Hepatocyte (in vitro differentiated cells): Measurements from ENCODE around the gene TRMT44. TPM values are rescaled to one million over a fixed set of nuclear protein-coding genes. Genes with fewer than 3 reads are reported as not detected.
"Not testable (repeated sequence)": the region's sequence is repeated elsewhere in the genome, so short reads cannot be mapped to it uniquely, and the experiment has no call there.

Experiments
- DNase-seq: peaks from one replicate; pipeline ENCODE4 v3.0.0-alpha.2; 2016; ENCODE audit warnings: low spot score
- H2AFZ ChIP-seq: fragments of 200-600 bp; sonication (generic); 2 replicates; pipeline ENCODE4 v1.6.0; 2016; ENCODE audit warnings: antibody characterized with exemption, mild to moderate bottlenecking
- H3K27ac ChIP-seq: fragments of 200-600 bp; sonication (generic); 2 replicates; pipeline ENCODE4 v1.5.1; 2016; ENCODE audit warnings: mild to moderate bottlenecking
- H3K27me3 ChIP-seq: fragments of 200-600 bp; sonication (generic); 2 replicates; pipeline ENCODE4 v1.6.1; 2016
- H3K36me3 ChIP-seq: fragments of 200-600 bp; sonication (generic); replicated peaks from 2 replicates; pipeline ENCODE4 v1.5.1; 2016; ENCODE audit warnings: low read depth; ENCODE audit not compliant: insufficient read depth
- H3K4me1 ChIP-seq: fragments of 200-600 bp; sonication (generic); 2 replicates; pipeline ENCODE4 v1.5.1; 2016; ENCODE audit warnings: mild to moderate bottlenecking, moderate library complexity; ENCODE audit not compliant: insufficient read depth
- H3K4me2 ChIP-seq: fragments of 200-600 bp; sonication (generic); 2 replicates; pipeline ENCODE4 v1.6.0; 2016
- H3K4me3 ChIP-seq: fragments of 200-600 bp; sonication (generic); 2 replicates; pipeline ENCODE4 v1.5.1; 2016; ENCODE audit warnings: mild to moderate bottlenecking
- H3K79me2 ChIP-seq: fragments of 200-600 bp; sonication (generic); 2 replicates; pipeline ENCODE4 v1.6.0; 2017; ENCODE audit warnings: mild to moderate bottlenecking
- H3K9me2 ChIP-seq: fragments of 200-600 bp; sonication (generic); replicated peaks from 2 replicates; pipeline ENCODE4 v1.6.0; 2017; ENCODE audit warnings: mild to moderate bottlenecking; ENCODE audit not compliant: insufficient read depth
- H3K9me3 ChIP-seq: fragments of 200-600 bp; sonication (generic); 2 replicates; pipeline ENCODE4 v1.5.1; 2016; ENCODE audit warnings: low read depth, mild to moderate bottlenecking
- H4K20me1 ChIP-seq: fragments of 200-600 bp; sonication (generic); 2 replicates; pipeline ENCODE4 v1.6.0; 2016; ENCODE audit warnings: mild to moderate bottlenecking; ENCODE audit not compliant: insufficient read depth, poor library complexity, severe bottlenecking
- CTCF ChIP-seq: fragments of 200-600 bp; sonication (generic); IDR thresholded peaks from 2 replicates; pipeline ENCODE4 v1.5.1; 2016; ENCODE audit warnings: antibody characterized with exemption, mild to moderate bottlenecking; ENCODE audit not compliant: poor library complexity
- EZH2 ChIP-seq: fragments of 200-600 bp; sonication (generic); IDR thresholded peaks from 2 replicates; pipeline ENCODE4 v1.6.1; 2016; ENCODE audit warnings: antibody characterized with exemption, mild to moderate bottlenecking, borderline replicate concordance
- EZH2phosphoT487 ChIP-seq: fragments of 200-600 bp; sonication (generic); IDR thresholded peaks from one replicate; pipeline ENCODE4 v1.6.1; 2018; ENCODE audit warnings: antibody characterized with exemption, mild to moderate bottlenecking, low read depth, moderate library complexity; ENCODE audit not compliant: unreplicated experiment, severe bottlenecking
- whole genome bisulfite sequencing: methylation state at CpG from one replicate; pipeline ENCODE4 v1.1.6; 2016; ENCODE audit warnings: low lambda C conversion rate; ENCODE audit errors: missing lambda C conversion rate; 5-methylcytosine and 5-hydroxymethylcytosine counted together
- polyA plus RNA-seq: library from polyadenylated mRNA; unstranded; fragments of >200 nt; fragmentation: Nextera tagmentation; extraction: Ambion mirVana; gene quantifications from 2 replicates; pipeline ENCODE4 v1.2.1, GENCODE V29; 2016
- total RNA-seq: library from RNA; depleted of rRNA; stranded (reverse); fragments of >200 nt; gene quantifications from 2 replicates; pipeline ENCODE4 v1.2.3, GENCODE V29; 2014

TRMT44 gene
- total and polyA plus RNA-seq, 2 experiments from 2014 or later = 8.2 to 13.2 TPM

- H3K36me3 ChIP-seq = no peaks in the 10 kb centered on the region
- no peaks in the 10 kb centered on the region for H4K20me1 ChIP-seq
- no peak overlapping the region for H3K4me2 ChIP-seq
- TF ChIP-seq EZH2phosphoT487 (no peak), EZH2 (no peak), CTCF (no peak)
- H3K9me3 ChIP-seq = no peaks in the 10 kb centered on the region
- no peak overlapping the region for H2AFZ ChIP-seq
- no peaks in the 10 kb centered on the region for H3K9me2 ChIP-seq
- 90% methylated on average over 2 of the region's 2 CpGs for WGBS
- no peak overlapping the region for H3K4me3 ChIP-seq
- H3K79me2 ChIP-seq = peaks cover 13% of the 10 kb centered on the region
- no peak overlapping the region for H3K27ac ChIP-seq
- DNase-seq = no peak
- H3K4me1 ChIP-seq = no peaks in the 10 kb centered on the region
- no peaks in the 10 kb centered on the region for H3K27me3 ChIP-seq
Measured at GRCh38 chr4:8414377-8414776, 26.2 kb upstream of the TRMT44 start.

- TF ChIP-seq CTCF (no peak), EZH2phosphoT487 (no peak), EZH2 (no peak)
- H4K20me1 ChIP-seq = no peaks in the 10 kb centered on the region
- H3K4me2 ChIP-seq = no peak overlapping the region
Measured at GRCh38 chr4:8417071-8417614, 23.4 kb upstream of the TRMT44 start.

DNA sequence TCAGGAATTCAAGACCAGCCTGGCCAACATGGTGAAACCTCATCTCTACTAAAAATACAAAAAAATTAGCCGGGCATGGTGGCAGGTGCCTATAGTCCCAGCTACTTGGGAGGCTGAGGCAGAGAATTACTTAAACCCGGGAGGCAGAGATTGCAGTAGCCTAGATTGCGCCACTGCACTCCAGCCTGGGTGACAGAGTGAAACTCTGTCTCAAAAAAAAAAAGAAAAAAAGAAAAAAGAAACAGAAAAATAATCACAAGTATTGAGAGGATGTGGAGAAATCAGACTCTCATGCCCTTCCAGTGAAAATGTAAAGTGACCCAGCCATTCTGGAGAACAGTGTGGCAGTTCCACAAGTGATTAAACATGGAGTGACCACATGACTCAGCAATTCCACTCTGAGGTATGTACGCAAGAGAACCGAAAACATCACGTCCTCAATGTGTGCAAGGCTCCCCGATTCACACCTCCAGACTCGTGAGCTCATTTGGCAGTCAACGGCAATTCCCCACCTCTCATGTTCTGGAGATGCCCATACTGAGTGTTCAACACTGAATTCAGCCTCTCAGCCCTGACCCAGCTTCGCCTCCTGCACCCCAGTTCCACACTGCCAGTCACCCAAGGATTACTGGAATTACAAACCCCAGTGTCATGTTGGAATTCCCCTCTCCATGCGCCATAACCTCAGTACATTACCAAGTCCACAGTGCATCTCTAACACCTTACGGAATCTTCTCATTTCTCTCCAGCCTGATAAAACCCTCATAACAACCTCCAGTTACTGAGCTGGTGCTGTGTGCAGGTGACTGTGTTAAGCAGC lies 21.1 kb upstream of the TRMT44 start:
- 86% methylated on average over 12 of the region's 12 CpGs for WGBS
- Histone ChIP-seq H3K4me1 (no peaks in the 10 kb centered on the region), H3K9me3 (no peaks in the 10 kb centered on the region), H3K79me2 (peaks cover 13% of the 10 kb centered on the region), H3K27me3 (no peaks in the 10 kb centered on the region), H3K9me2 (no peaks in the 10 kb centered on the region), H4K20me1 (no peaks in the 10 kb centered on the region), H3K4me2 (no peak overlapping the region), H3K4me3 (no peak overlapping the region), H3K36me3 (no peaks in the 10 kb centered on the region), H3K27ac (no peak overlapping the region), H2AFZ (no peak overlapping the region)
- no peak for TF ChIP-seq EZH2
- no peak for TF ChIP-seq CTCF
- no peak for TF ChIP-seq EZH2phosphoT487
- DNase-seq = no peak

More at GRCh38 chr4:8417071-8417614, 23.4 kb upstream of the TRMT44 start:
- WGBS = 92% methylated on average over 11 of the region's 11 CpGs
- Histone ChIP-seq H3K4me1 (no peaks in the 10 kb centered on the region), H3K27ac (no peak overlapping the region), H3K27me3 (no peaks in the 10 kb centered on the region), H3K79me2 (peaks cover 13% of the 10 kb centered on the region), H2AFZ (no peak overlapping the region), H3K9me3 (no peaks in the 10 kb centered on the region), H3K36me3 (no peaks in the 10 kb centered on the region), H3K9me2 (no peaks in the 10 kb centered on the region), H3K4me3 (no peak overlapping the region)
- DNase-seq = no peak

- not testable (repeated sequence) for H3K4me2 ChIP-seq, DNase-seq, H3K9me2 ChIP-seq, H3K9me3 ChIP-seq, H2AFZ ChIP-seq, H3K36me3 ChIP-seq, H3K27me3 ChIP-seq, H3K4me1 ChIP-seq, H4K20me1 ChIP-seq, H3K4me3 ChIP-seq, H3K27ac ChIP-seq
- peaks cover 13% of the 10 kb centered on the region for H3K79me2 ChIP-seq
Measured at GRCh38 chr4:8420151-8420550, 20.4 kb upstream of the TRMT44 start.
